HG03139 (cell line): Measurements from ENCODE around the gene TBPL2.
"Not testable (repeated sequence)": the region's sequence is repeated elsewhere in the genome, so short reads cannot be mapped to it uniquely, and the experiment has no call there.

Source experiments
- ATAC-seq: cut with Tn5 transposase; IDR thresholded peaks from one replicate; pipeline ENCODE4 v1.9.1; 2021; ENCODE audit not compliant: unreplicated experiment

Gene TBPL2

DNA sequence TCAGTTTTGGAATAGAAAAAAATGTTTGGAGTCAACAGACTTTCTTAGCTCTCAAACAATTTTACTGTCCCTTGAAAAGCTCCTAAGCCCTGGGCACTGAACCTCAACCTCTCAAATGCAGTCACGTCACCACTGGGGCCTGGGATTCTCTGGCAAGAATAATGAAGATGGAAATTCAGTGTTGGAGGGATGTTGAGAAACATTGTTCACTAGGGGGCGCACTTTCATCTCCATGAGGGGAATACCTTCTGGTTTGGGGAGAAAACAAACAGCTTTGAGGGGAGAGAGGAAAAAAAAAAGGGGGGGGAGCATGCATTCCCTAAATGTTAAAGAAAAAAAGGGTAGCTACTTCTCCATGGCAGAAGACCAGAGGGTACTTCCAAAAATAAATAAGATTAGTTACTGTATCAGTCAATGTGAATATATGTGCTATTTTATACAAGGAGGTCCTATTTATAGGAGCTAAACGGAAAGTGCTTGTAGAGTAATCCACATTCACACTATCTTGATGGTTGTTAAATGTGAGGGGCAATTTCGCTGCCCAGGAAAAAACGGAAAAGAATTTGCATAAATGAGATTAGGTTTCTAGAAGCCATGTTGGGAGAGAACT is 5.8 kb upstream of the TBPL2 start:
- ATAC-seq = no peak

DNA sequence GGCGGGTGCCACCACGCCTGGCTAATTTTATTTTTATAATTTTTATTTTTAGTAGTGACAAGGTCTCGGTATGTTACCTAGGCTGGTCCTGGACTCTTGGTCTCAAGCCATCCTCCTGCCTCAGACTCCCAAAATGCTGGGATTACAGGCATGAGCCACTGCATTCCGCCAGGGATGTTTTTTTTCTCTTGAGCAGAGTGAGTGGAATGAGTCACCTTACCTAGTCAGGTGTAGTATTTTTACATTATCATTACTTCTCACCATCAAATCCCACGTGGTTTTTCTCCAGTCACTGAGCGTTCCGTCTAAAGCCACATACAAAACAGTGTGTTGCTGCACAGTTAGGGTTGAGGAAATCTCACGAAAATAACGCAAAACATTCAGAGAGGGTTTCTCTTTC is 870 bp upstream of the TBPL2 start:
- ATAC-seq = no peak

DNA sequence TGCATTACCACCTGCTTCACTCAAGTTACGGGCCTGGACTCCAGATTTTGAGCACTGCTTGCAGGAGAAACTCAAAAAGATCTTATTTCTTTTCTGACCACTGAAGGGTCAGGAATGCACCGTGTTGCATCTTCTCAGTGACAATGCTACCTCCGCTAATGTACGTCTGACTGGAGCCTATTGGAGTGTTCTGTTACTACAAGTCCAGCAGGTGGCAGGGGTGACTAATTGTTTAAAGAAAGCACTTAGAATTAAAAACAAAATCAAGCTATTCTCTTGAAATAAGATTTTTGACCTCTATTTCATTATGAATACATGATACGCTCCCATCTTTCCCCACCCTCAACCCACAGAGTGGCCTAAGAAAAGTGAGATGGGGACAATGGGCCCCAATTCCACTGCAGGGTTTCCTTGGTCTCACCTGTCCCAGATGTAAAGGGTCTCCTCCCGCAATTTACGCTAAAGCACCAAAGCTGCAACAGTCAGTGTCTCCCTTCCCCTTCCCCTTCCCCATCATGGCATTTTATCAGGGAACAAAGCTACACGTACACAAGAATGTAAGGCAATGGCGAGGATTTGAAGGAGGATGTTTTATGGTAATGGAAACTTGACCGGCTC is 2.2 kb downstream of the TBPL2 start:
- ATAC-seq = no peak

DNA sequence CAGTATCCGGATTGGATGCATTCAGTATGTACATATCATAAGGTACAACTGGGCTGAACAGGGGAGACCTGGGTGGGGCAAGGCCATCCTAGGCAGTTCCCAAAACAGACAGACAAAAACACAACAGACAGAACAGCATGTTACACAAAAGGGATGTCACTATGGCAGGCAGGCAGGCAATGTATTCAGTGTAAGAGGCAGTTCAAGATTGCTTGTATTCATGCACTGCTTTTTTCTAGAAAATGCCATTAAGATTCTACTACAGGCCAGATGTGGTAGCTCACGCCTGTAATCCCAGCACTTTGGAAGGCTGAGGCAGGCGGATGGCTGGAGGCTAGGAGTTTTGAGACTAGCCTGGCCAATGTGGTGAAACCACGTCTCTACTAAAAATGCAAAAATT is 3.5 kb downstream of the TBPL2 start:
- no peak for ATAC-seq

DNA sequence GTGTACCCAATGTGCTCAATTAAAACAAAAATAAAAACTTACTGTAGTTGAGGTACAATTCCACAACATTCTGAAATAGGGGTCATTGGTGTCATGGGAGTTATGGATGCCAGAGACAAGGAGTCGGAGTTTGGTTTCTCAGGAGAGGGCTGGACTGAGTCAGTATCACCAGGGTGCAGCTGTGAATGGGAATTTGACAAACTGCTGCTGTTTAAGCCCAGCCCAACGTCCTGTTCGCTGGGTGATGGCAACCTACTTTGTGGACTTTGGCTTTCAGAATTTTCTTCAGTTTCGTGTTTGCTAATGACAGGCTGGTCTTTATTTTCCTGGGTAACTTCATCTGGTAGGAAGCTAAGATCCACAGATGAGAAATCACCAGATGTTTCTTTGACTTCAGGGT is 3.9 kb downstream of the TBPL2 start:
- ATAC-seq = no peak

DNA sequence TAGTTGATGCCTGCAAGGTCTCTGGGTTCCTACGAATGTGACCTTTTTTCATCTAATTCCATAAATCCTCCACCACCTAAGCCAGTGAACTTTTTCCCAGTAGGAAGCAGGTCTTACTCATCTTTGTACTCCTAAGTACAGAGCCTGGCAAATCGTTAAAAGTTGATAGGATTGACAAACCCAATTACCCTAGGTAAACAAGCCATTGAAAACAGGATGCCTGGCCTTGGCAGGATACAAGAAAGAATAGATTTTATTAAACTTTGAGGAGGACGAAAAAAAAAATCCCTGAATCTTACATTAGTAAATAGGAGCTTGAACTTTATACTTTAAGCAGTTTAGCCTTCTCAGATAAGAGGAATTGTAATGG is 5.6 kb downstream of the TBPL2 start:
- ATAC-seq = no peak

DNA sequence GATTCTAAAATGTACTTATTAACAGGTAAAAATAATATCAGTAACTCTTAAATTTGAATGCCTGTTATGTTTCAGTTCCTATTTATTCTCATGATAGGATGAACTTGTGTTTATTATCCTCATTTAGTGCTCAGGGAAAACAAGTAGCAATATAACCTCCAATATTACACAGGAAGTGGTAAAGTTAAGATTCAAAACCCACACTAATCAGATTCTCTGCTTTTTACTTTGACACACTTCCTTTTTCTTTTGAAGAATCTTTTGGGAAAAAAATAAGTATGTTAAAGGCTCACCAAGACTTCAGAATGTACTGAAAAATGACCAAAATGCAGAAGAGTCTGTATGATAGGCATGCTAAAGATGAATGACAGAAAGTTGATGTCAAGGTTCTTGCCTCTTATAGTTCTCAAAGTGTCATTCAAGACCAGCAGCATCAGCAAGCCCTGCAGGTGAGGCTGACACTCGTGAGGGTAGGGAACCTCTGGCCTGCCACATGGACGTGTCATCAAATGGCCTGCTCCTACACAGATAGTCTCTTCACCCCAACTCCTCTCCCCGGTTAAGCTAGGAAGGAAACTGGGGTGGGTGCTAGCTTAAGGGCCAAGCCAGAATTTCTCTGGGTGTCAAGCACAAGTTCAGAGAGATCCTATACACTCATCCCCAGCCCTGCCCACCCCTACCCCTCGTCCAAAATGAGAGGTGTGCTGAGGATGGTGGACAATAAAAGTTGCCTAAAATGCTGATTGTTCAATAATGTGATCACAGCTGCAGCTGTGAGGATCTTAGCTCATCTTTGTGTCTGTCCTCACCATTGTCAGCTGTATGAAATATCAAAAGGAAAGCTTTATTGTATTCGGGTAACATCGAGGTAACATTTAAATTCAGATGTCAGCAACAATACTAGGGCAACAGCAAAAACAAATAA is 6.3 kb downstream of the TBPL2 start:
- no peak for ATAC-seq

DNA sequence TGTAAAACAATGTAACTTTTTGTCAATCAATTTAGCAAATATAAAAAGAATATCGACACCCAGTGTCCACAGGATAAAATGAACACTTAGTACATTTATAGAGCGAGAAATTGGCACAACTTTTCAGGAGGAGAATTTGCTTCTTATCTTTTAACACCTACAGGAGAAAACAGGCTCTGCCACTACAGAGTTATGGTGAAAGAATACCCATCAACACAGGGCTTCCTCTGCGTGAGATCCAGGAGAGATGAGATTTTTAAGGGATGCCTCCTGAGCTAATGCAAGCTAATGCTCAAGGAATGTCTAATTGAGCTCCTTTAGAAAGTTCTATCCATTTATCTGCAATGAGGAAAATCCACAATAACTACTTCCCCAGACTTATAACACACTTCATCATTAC is 7.8 kb downstream of the TBPL2 start:
- ATAC-seq = no peak

DNA sequence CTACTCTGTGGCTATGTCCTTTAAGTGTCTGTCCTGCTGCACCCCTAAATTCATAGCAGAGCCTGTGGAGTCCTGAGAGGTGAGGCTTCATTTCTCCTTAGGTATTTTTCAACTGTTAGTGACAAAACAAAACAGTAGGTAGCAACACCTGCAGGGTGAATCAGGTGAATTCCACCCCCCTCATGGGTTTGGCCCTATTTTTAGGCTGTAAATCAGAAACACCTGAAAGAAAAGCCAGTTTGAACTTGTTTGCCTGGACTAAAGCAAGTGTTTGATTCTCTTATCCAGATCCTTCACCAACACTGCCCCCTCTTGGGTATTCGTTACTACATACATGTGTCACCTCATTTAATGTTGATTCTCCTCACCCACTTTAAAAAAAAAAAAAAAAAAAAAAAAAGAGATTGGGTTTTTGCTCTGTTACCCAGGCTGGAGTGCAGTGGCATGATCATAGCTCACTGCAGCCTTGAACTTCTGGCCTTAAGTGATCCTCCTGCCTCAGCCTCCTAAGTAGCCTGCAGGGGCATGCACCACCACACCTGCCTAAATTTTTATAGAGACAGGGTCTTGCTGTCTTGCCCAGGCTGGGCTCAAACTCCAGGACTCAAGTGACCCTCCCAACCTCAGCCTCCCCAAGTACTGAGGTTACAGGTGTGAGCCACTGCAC is 10.3 kb downstream of the TBPL2 start:
- no peak for ATAC-seq

DNA sequence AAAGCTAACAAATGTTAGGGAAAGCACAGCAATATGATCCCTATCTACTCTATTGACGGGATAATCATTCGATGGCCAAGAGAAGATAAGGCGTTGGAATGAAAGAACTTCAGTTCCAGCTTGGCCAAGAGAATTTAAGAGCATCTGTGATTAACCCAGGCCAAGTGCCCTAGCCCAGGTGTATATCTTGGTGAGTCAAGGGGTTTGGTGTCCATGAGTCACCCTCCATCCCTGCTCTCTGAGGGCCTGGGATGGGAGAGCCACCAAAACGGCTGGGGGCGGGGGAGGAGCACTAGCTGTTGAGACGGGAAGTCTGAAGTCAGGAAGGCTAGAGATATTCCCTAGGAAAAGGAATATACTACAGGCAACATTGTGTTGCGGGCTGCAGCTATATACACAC is 13.0 kb downstream of the TBPL2 start:
- ATAC-seq = no peak

DNA sequence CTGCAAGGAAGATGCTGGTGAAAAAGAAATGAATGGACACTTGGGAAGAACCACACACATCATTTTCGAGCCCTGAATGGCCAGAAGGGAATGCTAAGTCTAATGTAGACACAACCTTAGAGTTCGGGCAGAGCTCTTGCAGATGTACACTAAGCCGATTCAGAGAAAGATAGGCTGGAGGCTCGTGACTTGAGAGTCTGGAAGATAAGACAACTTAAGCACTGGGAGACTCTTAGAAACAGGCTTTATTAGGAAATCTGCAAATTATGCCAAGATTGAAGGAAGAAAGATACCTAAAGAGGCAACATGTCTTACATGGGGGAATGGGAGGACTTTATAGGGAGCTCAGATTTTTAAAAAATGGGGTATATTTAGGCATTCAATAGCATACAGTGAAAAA is 13.5 kb downstream of the TBPL2 start:
- no peak for ATAC-seq

DNA sequence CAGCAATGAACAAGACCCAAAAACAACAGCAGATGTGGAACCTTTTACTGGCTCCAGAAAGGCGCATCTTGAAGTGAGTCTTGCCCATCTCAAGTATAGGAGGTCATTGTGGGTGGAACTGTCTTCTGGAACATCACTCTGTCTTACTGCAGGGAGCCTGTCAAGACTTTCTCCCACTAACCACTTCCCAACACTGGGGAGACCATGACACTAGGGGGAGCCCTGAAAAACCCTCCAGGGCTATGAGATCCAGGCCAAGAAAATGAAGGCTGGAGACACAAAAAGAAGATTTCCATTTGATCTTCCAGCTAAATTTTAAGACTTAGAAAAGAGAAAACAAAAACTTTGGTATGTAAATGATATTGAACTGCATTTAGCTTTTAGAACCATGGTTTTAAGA is 15.3 kb downstream of the TBPL2 start:
- ATAC-seq = no peak

DNA sequence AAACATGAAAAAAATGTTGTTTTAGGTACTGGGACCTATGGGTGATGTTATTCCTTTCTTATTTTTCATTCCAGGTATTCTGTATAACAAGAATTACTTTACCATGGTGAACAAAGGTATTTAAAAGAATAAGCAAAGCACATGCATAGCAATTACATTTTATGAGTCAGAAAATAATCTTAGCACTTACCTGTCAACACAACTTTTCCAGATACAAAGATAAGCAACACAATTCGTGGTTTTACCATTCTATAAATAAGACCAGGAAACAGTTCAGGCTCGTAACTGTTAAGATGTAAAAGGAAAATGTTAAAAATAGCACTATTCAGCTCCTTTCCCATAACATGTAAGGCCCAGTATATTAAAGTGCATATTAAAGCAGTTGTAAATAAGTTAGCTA is 16.4 kb downstream of the TBPL2 start:
- ATAC-seq = no peak

DNA sequence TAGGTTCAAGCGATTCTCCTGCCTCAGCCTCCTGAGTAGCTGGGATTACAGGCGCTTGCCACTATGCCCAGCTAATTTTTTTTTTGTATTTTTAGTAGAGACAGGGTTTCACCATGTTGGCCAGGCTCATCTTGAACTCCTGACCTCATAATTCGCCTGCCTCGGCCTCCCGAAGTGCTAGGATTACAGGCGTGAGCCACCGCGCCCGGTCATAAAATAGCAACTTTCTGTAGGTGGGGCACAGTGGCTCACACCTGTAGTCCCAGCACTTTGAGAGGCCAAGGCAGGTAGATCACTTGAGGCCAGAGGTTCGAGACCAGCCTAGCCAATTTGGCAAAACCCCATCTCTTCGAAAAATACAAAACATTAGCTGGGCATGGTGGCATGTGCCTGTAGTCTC is 18.1 kb downstream of the TBPL2 start:
- not testable (repeated sequence) for ATAC-seq

DNA sequence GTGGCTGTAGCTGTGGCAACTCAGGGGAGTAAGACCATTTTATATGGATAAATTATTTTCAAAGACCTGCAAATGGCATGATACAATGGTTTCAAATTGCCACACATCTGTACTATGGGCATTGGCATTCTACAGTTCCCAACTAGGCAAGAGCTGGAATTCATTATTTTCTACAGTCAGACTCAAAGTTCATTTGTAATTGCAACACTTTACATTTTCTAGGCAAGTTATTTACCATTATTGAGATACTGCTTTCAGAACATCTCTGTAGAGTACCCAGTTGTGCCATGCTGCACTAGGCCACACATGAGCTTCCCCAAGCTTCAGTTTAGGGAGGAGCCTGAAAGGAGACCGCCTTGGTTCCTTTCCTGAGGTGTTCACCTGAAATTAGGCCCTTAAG is 20.8 kb downstream of the TBPL2 start:
- ATAC-seq = no peak

DNA sequence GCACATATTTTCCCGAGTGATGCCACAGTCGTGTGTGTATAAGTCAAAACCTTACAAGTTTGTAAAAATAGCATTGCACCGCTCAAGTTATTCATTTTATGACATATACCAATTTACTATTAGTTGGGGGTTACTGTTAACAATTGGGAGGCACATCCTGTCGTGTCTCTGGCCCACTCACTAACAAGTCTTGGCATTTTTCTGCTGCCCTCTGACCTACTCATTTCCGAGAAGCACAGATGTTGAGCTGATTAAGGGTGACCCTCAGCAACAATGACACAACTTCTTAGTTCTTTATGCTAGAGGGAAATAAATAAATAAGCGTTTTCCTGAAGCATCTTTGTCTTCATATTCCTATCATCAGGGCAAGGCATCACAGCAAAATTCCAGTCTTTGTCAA is 22.0 kb downstream of the TBPL2 start:
- ATAC-seq = no peak

DNA sequence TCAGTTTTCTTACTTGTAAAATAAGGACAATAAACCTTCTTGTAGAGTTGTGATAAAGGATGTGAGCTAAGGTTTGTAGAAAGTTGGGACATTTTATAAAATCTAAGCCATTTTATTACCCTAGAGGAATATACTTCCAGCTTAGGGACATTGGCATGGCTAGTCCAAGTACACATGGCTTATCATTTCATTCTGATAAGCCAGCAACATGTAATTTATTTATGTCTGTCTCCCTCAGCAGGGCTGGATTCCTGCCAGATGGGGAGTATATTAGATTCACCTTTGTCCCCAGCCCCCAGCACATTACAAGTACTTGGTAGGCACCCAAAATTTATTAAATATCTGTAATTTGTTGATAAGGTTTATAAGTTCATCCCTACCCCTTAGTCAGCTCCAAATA is 22.5 kb downstream of the TBPL2 start:
- ATAC-seq = no peak

DNA sequence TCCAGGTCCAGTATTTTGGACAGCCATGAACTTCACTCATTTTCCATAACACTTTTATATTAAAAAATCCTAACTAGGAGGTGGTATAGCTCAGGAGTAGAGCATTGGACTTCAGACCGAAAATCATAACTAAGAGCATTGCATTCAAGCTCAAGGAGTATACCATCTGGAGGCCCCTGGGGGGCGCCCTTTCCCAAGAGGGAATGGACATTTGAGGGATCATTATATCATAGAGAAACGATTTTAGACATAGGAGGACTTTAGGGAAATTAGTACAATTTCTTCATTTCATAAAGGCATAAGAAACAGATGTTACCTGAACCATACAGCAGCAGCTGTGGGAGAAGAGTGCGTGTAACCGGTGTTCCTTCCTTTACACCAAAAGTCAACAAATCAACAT is 23.6 kb downstream of the TBPL2 start:
- ATAC-seq = no peak

DNA sequence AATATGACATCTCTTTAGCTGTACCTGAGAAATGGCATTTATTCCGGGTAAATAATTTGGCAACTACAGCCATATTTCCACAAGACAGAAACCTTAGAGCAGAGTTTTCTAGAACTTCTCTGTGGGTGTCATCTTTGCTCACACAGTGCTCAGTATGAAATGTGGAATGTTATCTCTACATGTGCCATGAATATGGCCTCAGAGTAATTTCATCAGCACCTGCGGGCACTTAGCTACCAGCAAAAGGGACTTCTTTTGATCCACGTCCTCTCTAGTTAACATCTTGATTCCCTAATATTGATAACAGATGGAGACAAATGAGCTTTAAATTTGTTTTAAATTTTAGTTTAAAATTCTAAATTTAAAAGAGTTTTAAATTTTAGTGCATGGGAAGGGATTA is 25.9 kb downstream of the TBPL2 start:
- no peak for ATAC-seq

DNA sequence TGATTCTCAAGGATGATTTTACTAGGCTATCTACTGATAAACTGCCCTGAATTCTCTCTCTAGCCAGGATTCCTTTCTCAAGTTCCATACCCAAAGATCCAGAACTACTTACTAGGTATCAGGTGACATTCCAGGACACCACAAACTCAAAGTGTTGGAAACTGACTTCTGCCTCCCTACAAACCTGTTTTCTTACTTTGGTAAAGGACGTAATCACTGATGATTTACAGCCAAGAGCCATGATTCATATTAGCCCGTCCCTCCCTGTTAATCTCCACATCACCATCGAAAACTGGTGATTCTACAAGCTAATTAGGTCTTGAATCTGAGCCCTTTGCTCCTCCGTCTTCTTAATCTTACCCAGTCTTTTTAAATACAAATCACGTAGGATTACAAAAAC is 27.7 kb downstream of the TBPL2 start:
- ATAC-seq = no peak

DNA sequence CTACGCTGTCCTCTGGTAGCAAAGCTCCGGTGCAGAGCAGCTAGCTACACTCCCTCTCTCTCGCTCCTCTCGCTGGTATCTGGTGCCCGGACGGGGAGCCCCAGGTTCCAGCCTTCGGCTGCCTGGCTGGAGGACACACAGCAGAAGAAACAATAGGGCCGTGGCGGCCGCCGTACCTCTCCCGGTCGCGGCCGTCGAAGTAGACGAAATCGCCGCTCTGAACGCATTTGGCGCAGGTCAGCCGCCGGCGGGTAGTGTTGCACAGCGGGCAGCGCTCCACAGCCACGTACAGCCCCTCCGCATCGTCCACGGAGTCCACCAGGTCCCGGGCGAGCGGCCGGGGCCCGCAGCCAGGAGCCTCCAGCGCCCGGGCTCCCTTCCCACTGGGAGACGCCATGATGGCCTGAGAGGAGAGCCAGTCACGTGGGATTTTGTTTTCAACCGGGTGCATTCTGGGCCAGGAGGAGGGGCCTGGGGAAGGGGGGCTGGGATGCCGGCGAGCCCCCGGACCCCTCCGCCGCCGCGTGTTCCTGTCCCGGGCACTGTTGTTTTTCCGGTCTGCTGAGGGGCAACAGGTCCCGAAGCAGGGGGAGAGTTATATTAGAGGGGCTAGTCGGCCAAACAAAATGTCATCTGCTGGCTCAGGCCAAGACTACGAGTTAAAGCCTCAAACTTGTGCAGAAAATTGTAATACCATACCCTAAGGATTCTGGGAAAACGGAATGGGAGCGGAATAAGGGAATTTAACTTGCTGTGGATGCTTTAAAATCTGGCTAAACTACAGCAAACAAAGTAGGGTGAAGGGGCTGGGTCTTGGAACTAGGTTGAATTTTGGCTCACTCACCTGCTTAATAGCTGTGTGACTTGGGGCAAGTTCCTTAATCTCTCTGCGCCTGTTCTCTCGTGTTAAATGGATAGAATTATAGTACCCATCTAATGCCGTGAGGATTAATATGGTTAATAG is 28.7 kb downstream of the TBPL2 start, which contains the start of gene ATG14:
TSS of gene ATG14 (minus strand) at position 405 of the 964 bp plus-strand sequence. CDS start at position 397, 8 bp downstream.
- peak; percentile 88 for ATAC-seq
